T-helper 2 cell treated with Interferon-gamma antibody and Interleukin-4, amounts not matched to agents 100 ng/mL and 5 ng/mL, for 36 hours (primary cell): ENCODE results near the gene SLC24A3. TPM values are rescaled to one million over a fixed set of nuclear protein-coding genes. Genes with fewer than 3 reads are reported as not detected.

Source experiments
- intact Hi-C: fragments of 100-400 bp; cut with micrococcal nuclease; formaldehyde crosslinking; loops from one replicate; pipeline ENCODE4 v1.15.1; 2023
- total RNA-seq: library from RNA; stranded (reverse); gene quantifications from 2 replicates; pipeline ENCODE4 v1.2.3, GENCODE V29; 2022

The SLC24A3 gene
- total RNA-seq, 1 donor from 2014 or later = not detected

DNA sequence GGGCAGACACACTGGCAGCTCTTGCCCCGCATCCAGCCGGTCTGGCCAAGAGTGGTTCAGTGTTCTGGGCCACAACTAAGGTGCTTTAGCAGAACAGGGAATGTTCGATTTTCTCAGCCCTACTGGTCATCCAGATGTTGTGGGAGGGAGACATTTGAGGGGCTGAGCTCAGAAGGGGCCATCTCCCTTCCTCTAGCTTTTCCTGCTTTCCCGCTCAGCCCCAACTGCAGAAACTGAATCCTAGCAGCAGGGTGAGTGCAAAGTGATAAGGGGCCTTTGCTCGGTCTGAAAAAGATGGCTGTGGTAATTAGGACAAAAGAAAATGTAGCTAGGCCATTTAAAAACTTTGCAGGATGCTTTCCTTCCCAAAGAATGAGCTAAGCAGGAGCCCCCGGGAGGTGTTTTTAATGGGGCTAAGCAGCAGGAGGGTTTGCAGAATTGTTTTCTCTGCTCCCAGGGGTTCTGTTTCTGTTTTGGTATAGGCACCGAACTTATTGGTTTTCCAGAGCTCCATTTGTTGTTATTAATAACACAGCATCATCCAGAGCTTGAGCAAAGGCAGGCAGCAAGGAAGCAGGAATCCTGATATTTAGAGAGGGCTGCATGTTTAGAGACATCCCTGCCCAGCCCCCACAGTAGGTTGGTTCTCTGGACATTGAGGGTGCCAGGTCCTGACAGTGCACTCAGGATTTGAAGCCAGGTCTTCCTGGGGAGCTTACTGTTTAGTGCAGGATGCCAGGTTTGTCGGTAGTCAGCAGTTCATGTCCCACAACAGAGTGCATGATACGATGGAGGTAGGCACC lies 210.9 kb downstream of the SLC24A3 start:
- intact Hi-C loops = no loop called here

DNA sequence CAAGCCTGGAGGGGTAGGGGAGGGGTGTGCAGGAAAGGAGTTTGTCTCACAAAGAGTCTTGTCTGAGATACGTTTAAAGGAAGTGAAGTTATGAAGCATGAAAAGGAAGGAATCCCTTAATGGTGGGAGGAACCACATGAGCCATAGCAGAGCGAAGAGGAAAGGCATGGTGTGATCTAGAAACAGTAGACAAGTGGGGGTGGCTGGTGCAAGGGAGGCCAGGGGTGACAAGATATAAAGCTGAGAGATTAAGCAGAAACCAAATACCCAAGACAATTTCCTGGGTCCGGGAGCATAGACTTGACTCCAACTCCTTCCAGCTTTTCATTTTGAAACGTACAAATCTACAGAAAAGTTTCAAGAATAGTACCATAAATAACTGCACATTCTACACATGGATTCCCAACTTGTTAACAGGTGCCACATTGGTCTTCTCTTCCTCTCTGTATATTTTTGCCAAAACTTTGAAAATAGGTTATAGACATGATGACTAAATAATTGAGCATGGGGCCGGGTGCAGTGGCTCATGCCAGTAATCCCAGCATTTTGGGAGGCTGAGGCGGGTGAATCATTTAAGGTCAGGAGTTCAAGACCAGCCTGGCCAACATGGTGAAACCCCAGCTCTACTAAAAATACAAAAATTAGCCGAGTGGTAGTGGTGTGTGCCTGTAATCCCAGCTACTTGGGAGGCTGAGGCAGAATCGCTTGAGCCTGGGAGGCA lies 211.6 kb downstream of the SLC24A3 start:
- intact Hi-C loops = no loop called here

DNA sequence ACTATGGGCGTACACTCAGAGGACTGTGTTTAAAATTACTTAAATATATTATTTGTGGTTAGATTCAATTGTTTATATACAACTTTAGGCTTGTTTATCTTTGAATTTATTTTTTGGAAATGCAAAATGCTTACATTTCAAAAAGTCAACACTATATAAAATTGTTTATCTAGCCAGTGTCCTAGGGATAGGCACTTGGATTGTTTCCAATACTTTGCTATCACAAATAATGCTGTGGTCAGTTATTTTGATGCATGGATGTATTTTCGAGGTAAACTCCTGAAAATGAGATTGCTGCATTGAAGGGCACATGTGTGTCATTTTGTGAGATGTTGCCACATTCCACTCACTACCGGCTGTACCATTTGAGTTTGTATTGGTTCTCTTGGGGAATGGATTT lies 213.9 kb downstream of the SLC24A3 start:
- intact Hi-C loops = no loop called here

DNA sequence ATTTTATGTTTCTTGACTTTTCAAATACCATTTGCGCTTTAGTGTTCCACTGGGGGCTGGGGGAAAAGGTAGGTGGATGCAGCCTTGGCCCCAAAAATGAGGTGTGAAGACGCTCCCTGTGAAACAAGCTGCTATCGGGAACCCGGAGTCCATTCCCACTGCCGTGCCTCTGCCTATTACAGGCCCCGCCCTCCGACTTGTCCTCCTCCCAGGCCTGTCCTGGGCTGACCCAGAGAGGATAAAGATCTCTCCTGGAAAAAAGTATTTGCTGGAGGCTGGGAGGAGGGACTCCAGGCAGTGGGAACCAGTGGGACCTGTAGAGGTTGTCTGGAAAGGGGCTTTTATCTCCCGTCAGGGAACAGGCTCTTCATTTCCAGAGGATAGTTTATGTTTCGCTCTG lies 215.0 kb downstream of the SLC24A3 start:
- intact Hi-C loops = no loop called here

DNA sequence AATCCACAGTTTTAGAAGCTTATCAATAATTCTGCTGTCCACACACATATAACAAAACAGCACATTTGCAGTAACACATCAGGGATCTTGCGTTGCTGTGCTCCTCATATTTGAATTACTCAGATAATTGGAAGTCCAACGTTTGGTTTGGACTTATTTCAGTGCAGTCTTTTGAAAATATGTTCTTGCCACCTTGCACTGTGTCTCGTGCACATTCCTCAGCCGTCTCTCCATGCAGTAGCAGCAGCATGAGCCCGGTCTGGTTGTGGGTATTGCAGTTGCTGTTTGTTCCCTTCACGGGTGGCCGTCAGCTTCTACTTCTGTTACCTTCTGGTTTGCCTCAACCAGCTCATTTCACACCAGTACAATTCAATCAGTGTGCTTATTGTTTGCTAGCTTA lies 215.5 kb downstream of the SLC24A3 start:
- intact Hi-C loops = no loop called here

DNA sequence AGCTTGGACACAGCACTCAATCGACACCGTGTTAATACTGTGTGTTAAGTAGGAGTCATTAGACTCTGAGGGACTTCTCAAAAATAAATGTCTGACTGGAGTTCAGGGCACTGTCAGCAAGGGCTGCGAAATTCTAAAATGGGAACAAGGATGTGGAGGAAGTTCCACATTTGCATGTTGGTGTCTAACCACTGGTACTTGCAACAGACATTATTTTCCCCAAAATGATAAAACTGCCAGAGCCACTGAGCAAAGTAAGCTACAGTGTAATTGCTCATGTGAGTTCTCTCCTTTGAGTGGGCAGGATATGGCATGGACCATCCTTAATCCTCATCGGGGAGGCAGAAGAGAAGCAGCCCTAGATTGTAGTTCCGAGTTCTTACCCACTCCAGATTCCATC lies 215.9 kb downstream of the SLC24A3 start:
- intact Hi-C loops = no loop called here

DNA sequence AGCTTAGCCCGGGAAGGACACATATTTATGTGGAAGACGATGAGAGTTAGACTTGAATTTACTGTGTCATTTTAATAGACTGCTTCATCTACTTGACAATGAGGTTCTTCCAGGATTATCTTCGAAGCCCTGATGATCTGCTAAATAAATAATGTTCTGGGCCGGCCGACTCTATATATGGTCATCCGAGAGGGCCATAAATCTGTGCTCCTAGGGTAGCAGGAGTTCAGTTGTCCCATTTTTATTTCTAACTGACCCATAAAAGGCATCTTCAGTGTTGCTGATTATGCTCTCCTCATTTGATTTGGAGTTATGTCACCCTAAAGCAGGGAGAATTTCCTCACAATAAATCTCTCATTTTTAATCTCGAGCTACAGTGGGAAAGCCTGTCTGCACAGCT lies 217.1 kb downstream of the SLC24A3 start:
- intact Hi-C loops = no loop called here

DNA sequence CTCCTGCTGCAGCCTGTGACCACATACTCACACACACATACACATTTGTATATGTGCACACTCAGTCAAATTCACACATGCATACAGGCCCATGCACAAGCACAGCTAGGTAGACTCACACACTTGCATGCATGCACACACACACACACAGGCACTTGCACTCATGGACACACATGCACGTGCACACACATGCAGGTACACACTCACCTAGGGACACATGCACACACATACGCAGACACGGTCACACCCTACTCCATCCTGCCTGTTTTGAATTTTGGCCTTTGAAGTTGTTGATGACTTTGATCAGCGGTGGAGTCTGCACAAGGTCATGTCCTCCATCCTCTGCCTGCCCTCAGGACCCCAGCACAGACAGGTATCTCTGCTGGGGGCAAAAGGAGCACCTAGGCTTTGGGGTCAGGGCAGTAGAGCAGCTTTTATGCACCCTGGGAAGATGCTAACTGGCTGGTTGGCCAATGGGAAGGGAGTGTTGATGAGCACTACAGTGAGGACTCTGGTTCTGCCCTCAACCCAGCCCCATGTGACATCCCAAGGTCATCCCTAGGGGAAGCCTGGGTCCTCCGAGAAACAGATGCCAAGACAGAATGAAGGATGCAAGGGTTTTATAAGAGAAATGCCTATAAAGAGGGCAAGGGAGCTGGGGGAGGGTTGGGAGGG lies 218.3 kb downstream of the SLC24A3 start:
- intact Hi-C loops = no loop called here

DNA sequence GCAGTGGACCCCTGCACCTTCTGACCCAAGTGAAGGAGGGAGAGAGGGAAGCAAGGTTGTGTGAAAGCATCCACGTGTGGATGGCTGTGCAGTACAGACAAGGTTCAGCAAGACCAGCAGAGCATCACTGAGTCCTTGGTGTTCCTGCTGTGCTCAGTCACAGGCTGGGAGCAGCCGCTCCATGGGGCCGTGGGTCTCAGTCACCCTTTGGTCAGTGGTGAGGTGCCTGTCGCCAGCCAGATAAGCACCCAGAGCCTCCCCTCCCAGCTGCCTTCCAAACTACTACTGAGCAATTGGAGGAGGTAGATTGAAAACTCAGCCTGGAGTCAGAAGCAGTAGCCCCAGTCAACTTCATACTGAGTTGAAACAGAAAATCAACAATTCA lies 218.9 kb downstream of the SLC24A3 start:
- intact Hi-C loops = no loop called here

DNA sequence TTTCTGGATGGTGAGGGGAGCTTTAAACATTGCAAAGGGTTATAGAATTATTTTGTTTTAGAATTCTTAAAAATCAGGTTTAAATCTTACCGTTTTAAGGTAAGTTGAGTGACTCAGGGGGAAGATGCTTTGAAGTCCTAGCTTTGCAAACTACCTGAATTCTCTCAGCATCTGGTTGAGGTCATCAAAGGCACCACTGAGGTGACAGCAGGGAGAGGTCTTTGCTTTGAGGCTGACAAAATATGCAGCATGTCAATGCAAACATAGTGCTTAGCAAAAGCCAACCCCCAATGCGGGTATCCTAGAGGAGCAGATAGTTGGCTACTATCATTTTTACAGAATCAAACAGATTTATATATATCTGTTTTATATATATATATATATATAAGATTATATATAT lies 219.5 kb downstream of the SLC24A3 start:
- intact Hi-C loops = no loop called here

DNA sequence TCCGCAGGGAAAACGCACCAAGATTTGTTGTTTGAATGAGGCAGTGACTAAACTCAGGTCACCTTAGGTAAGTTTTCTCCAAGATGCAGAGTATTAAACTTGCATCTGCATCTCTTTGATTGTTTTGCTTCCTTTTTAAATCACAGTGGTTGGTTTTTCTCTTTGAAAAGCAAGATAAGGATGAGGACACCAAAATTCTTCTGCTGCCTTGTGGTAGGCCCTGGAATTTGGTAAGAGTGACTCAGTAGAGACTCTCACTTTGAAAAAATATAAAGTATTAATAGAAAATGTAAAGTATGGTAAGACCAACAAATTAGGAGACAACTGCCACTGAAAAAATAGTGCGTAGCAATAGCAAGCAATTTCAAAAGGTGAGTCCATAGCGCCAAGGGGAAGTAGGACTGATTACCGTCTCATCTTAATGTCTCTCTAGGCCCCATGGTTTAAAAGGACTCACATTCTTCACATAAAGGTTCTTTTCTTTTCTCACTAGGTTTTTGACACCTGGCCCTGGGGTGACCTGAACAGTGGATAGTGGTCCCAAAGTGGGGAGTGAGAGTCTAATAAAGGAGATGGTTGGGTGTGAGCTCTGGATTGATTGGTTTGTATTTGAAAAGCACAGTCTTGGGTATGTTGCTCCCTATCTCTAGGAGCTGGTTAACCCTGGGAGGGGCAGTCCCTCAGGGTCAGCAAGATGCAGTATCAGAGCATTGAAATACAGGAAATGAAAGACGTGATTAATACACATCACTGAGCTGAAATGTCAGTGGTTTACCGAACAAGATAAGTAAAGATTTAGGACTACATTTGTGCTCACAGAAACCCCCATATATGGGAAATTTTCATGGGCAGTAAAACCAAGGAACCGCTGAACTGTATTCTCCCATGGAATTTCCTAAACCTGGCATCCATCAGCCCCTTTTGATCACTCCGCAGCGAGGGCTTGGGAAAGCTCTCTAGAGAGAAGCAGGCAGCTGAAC lies 221.2 kb downstream of the SLC24A3 start:
- intact Hi-C loops = no loop called here

DNA sequence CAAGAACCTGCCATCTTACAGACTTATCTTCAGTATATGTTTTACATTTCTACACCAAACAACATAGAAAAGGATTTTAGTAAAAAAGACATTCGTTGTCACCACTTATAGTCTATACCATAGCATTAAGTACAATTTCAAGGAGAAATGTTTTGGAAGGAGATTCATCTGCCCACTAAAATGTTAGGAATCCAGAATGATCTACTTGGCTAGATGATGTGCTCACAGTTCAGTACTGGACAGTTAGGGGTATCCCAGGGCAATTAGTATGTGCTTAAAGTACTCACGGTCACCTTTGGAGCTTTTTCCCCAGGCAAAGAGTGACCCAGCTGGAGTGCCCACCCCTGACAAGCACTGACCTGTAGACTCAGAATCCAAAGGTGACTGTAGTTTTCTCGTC lies 222.9 kb downstream of the SLC24A3 start:
- intact Hi-C loops = no loop called here

DNA sequence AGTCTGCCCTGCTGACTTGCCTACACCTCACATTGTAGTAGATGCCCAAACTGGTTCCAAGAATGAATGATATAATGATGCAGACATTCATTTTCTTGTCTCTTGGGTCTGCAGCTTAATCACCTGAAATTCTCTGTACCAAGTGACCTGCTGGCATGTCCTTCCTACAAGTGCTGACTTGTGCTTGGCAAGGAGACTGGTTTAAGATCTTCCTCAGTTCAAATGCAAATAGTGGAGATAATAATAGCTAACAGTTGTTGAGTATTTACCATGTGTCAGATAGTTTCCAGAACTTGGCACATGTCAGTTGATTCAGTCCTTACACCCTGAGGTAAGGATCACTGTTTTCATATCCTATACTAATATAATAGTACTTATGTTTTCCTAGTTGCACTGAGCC lies 223.4 kb downstream of the SLC24A3 start:
- intact Hi-C loops = no loop called here

DNA sequence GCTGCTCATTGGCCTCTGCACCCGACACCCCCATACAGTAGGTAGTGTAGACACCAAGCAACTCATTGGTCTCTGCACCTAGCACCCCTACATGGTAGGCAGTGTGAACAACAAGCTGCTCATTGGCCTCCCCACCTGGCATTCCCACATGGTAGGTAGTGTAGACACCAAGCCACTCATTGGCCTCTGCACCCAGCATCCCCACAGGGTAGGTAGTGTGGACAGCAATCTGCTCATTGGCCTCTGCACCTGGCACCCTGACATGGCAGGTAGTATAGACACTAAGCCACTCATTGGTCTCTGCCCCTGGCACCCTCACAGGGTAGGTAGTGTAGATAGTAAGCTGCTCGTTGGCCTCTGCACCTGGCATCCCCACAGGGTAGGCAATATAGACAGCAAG lies 226.0 kb downstream of the SLC24A3 start:
- intact Hi-C loops = no loop called here

DNA sequence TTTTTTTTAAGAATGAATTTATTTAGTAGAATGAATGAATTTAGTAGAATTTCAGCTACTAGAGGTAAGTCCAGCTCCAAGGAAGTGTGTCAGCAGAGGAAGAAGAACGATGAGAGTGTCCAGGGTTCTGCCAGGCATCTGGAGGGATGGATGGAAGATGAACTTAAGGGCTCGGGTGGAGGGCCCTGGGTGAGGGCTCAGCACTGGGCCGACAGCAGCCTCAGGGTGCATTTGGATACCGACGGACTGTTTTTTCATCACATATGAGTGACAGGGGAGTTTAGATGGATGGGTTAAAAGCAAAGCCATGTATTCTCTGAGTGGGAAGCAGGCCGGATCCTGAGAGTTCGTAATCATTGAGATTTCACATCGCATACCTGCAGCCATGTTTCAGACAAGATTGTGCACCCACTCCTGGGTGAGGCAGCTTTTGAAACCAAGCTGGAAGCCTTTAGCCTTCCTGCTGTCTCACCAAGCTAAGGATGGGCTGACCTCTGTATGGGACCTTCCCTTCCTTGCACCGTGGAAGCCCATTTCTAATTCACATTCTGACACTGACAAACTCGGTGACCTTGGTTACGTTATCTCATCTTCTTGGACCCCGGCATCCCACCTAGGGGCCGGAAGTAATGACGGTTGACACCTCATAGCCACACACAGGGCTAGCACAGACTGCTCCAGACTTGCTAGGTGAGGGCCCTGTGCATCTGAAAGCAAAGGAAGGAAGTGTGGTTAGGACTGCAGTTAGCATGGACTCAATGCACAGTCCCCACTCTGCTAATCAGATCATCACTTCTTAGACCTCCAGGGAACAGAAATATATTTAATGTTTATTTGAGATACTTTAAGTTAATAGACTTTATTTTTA lies 228.5 kb downstream of the SLC24A3 start:
- intact Hi-C loops = no loop called here

DNA sequence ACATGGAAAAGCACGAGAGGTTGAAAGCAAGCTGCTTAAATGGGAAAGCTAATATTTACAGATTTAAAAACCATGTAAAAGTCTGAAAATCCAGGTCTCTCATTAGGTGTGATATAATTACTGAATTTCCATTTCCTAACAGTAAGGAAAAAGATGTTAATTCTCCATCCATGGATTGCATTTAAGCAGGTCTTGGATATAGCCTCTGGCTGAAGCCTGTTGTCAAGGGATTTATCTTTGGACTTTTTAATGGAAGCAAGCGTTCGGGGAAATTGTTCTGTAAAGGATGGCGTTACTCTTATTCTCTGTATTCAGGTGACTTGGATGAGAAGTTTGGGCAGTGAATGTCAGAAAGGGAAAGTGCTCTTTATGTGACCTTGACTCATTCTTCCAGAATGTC lies 233.8 kb downstream of the SLC24A3 start:
- intact Hi-C loops = no loop called here

DNA sequence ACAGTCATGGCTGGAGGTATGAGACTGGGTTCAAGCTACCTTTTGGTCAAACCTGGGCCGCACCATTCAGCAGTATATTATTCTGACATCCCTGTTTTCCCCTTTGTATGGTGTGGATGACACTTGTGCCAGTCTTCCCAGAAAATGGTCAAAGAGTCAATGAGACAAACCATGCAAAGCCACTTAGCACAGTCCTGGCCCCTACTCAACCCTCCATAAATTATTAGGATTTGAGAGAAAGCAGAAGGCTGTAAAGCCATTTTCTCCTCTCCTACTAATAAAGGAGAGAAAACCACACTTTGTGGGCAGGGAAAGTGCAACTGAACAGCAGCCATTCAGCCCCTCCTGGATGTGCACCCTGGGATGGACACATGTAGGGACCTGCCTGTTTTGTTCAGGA lies 236.2 kb downstream of the SLC24A3 start:
- intact Hi-C loops = no loop called here

DNA sequence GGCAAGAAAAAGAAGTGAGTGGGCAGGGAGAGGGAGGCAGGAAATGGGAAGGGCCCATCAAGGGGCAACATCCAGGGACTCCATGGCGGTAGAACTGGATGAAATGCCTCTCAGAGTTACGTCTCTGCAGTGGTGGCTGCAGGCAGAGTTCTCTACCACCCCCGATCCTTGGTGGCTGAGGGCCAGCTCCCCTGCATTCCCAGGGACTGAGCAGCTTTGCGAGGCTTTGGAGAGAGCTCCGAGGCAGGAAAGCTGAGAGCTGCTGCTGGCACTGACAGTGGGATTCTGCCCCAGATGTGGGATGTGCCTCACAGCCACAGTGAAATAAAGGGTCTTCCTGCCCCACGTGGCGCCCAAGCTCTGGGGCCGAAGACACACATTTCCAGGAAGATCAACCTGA lies 236.6 kb downstream of the SLC24A3 start:
- intact Hi-C loops = no loop called here

DNA sequence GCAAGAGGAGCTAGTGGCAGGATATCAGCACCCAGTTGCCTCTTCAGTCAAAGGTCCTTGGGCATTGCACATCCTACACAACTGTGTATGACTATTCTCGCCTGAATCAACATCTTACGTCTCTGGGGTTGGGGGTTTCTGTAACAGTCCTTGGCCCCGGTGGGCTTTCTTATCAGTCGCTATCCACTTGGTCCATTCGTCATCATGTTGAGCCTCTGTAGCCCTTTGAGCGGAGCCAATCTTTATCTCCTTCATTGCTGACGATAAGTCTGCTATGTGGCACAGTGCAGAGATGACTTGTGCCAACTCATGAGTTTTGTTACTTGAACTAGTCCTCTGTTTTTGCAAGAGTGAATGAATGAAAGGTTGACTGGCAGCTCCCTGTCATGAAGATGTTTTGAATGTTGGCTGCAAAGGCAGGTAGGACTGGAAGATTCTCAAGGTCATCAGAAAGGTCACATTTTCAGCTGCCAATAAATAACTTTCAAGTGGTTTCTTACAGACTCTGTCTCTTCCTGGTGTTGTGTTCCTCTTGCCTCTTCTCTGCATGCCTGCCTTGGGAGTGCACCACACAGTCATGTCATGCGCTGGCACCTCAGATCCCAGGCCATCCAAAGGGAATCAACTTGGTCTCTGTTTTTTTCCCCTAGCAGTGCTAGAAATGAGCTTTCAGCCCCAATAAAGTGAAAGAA lies 238.9 kb downstream of the SLC24A3 start:
- intact Hi-C loops = no loop called here

DNA sequence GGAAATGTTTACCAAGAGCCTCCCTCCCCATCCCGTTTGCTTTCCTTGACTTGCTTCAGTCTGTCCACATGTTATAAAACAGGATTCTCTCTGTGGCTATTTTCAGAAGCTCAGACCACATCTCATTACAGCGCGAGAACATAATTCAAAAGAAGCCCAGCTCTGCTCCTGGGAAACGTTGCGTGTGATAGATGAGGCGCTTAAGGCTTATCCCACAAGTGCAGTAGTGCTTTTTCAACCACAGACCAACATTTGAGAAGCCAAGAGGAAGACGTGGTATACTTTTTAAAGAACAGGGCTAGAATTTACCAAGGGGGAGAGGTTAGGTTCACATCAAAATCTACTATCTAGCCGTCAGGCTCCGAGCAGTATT lies 239.5 kb downstream of the SLC24A3 start:
- intact Hi-C loops = no loop called here
